ENCODE results near the gene MRPS34.
"Not testable (repeated sequence)": the region's sequence is repeated elsewhere in the genome, so short reads cannot be mapped to it uniquely, and the experiment has no call there.

Gene MRPS34

GRCh38 chr16:1749152-1750117, 23.5 kb downstream of the MRPS34 start:
- no peak for DNase-seq (ENCODE audit: low read depth)

- no peak for DNase-seq (ENCODE audit: low read depth)
Observed at GRCh38 chr16:1747934-1748333, 25.0 kb downstream of the MRPS34 start.

- no peak for DNase-seq (ENCODE audit: low read depth)
Observed at GRCh38 chr16:1746693-1747195, 26.2 kb downstream of the MRPS34 start.

- DNase-seq (ENCODE audit: low read depth) = no peak
Observed at GRCh38 chr16:1745900-1746692, 26.8 kb downstream of the MRPS34 start.

- no peak for DNase-seq (ENCODE audit: low read depth)
Observed at GRCh38 chr16:1745181-1745899, 27.6 kb downstream of the MRPS34 start.

GRCh38 chr16:1744338-1744840, 28.5 kb downstream of the MRPS34 start:
- DNase-seq (ENCODE audit: low read depth) = no peak

- no peak for DNase-seq (ENCODE audit: low read depth)
Observed at GRCh38 chr16:1743376-1744337, 29.3 kb downstream of the MRPS34 start.

GRCh38 chr16:1741553-1742165, 31.3 kb downstream of the MRPS34 start:
- no peak for DNase-seq (ENCODE audit: low read depth)

- DNase-seq (ENCODE audit: low read depth) = no peak
Observed at GRCh38 chr16:1740781-1741490, 32.0 kb downstream of the MRPS34 start.

- no peak for DNase-seq (ENCODE audit: low read depth)
Observed at GRCh38 chr16:1740234-1740633, 32.7 kb downstream of the MRPS34 start.

- DNase-seq (ENCODE audit: low read depth) = no peak
Observed at GRCh38 chr16:1734816-1735215, 38.1 kb downstream of the MRPS34 start.

- no peak for DNase-seq (ENCODE audit: low read depth)
Observed at GRCh38 chr16:1734123-1734522, 38.8 kb downstream of the MRPS34 start.

GRCh38 chr16:1732551-1732987, 40.4 kb downstream of the MRPS34 start:
- DNase-seq (ENCODE audit: low read depth) = not testable (repeated sequence)

- DNase-seq (ENCODE audit: low read depth) = no peak
Observed at GRCh38 chr16:1732071-1732470, 40.9 kb downstream of the MRPS34 start.

GRCh38 chr16:1731603-1732002, 41.3 kb downstream of the MRPS34 start:
- DNase-seq (ENCODE audit: low read depth) = no peak

- no peak for DNase-seq (ENCODE audit: low read depth)
Observed at GRCh38 chr16:1731073-1731472, 41.9 kb downstream of the MRPS34 start.

GRCh38 chr16:1729445-1729844, 43.5 kb downstream of the MRPS34 start:
- no peak for DNase-seq (ENCODE audit: low read depth)

- no peak for DNase-seq (ENCODE audit: low read depth)
Observed at GRCh38 chr16:1729026-1729425, 43.9 kb downstream of the MRPS34 start.

Measured in stimulated activated CD8-positive, alpha-beta memory T cell treated with anti-CD3 and anti-CD28 coated beads, Interleukin-12 subunit alpha, Interleukin-12 subunit beta, amount 100 ng/mL, for 1 hour (primary cell).